Subcutaneous adipose tissue (tissue), 4 donors: ENCODE data around the gene CYB561. TPM values are rescaled to one million over a fixed set of nuclear protein-coding genes. Genes with fewer than 3 reads are reported as not detected.

Source experiments
- CTCF ChIP-seq: fragments of 450-650 bp; IDR thresholded peaks from one replicate; pipeline ENCODE4 v1.5.1; 2016; ENCODE audit warnings: low read depth, mild to moderate bottlenecking, control low read depth, antibody characterized with exemption, moderate library complexity
- total RNA-seq, 4 donors: library from RNA; depleted of rRNA; stranded (reverse); fragments of >200 nt; gene quantifications; one replicate each; pipeline ENCODE4 v1.1.0, GENCODE V29; 2016

Gene CYB561
- total RNA-seq: 10 to 100 TPM; 12.7 to 17.9 (median 14.1) TPM

GRCh38 chr17:63445954-63446752 is at the start of gene CYB561:
Gene CYB561, minus strand, starts transcription at chr17:63446306. Its CDS starts 8,759 bp downstream, at chr17:63437547.
- TF ChIP-seq CTCF: no peak

- no peak for TF ChIP-seq CTCF
These were observed 49.4 kb upstream of the CYB561 start for GRCh38 chr17:63495491-63495890.

GRCh38 chr17:63494300-63494928 is 48.3 kb upstream of the CYB561 start:
- no peak for TF ChIP-seq CTCF

- no peak for TF ChIP-seq CTCF
These were observed 47.3 kb upstream of the CYB561 start for GRCh38 chr17:63493411-63493810.

- no peak for TF ChIP-seq CTCF
These were observed 46.8 kb upstream of the CYB561 start for GRCh38 chr17:63492940-63493339.

GRCh38 chr17:63491977-63492618 is 46.0 kb upstream of the CYB561 start:
- no peak for TF ChIP-seq CTCF

- no peak for TF ChIP-seq CTCF
These were observed 45.3 kb upstream of the CYB561 start for GRCh38 chr17:63491413-63491812.
